Mesendoderm (in vitro differentiated cells): ENCODE data around the gene MRTFA.
"Not testable (repeated sequence)": the region's sequence is repeated elsewhere in the genome, so short reads cannot be mapped to it uniquely, and the experiment has no call there.

Experiments
- DNase-seq: peaks from one replicate; pipeline ENCODE4 v3.0.0; 2013
- H2AK5ac ChIP-seq: 2 replicates; pipeline ENCODE4 v1.6.1; 2013; ENCODE audit warnings: low read length, inconsistent platforms
- H2BK120ac ChIP-seq: 2 replicates; pipeline ENCODE4 v1.6.1; 2013; ENCODE audit warnings: low read depth, mild to moderate bottlenecking, low read length, moderate library complexity, mixed read lengths
- H2BK15ac ChIP-seq: replicated peaks from 2 replicates; pipeline ENCODE4 v1.6.1; 2013; ENCODE audit warnings: low read depth, mild to moderate bottlenecking, moderate library complexity
- H2BK5ac ChIP-seq: 2 replicates; pipeline ENCODE4 v1.6.1; 2013; ENCODE audit warnings: low read length, inconsistent platforms
- H3K18ac ChIP-seq: 2 replicates; pipeline ENCODE4 v1.6.1; 2013; ENCODE audit warnings: mild to moderate bottlenecking, low read length, mixed read lengths
- H3K23ac ChIP-seq: one replicate; pipeline ENCODE4 v1.6.1; 2013; ENCODE audit warnings: low read length
- H3K27ac ChIP-seq: 2 replicates; pipeline ENCODE4 v1.5.1; 2013; ENCODE audit warnings: low read depth, mild to moderate bottlenecking, inconsistent platforms, low read length, moderate library complexity
- H3K27me3 ChIP-seq: 2 replicates; pipeline ENCODE4 v1.6.1; 2013; ENCODE audit warnings: low read length, control low read depth, mild to moderate bottlenecking, inconsistent platforms; ENCODE audit not compliant: insufficient read depth, poor library complexity
- H3K36me3 ChIP-seq: 2 replicates; pipeline ENCODE4 v1.6.1; 2013; ENCODE audit warnings: low read length, inconsistent platforms; ENCODE audit not compliant: control insufficient read depth, insufficient read depth
- H3K4ac ChIP-seq: one replicate; pipeline ENCODE4 v1.6.1; 2013; ENCODE audit warnings: low read depth, mild to moderate bottlenecking, low read length, moderate library complexity
- H3K4me1 ChIP-seq: 2 replicates; pipeline ENCODE4 v1.6.1; 2013; ENCODE audit warnings: low read depth, low read length, inconsistent platforms; ENCODE audit not compliant: control insufficient read depth
- H3K4me2 ChIP-seq: 2 replicates; pipeline ENCODE4 v1.6.1; 2013; ENCODE audit warnings: low read length
- H3K4me3 ChIP-seq: 2 replicates; pipeline ENCODE4 v1.5.1; 2013; ENCODE audit warnings: mild to moderate bottlenecking, low read length
- H3K56ac ChIP-seq: one replicate; pipeline ENCODE4 v1.6.1; 2013; ENCODE audit warnings: low read length
- H3K79me1 ChIP-seq: 2 replicates; pipeline ENCODE4 v1.6.1; 2013; ENCODE audit warnings: low read length, inconsistent platforms
- H3K79me2 ChIP-seq: 2 replicates; pipeline ENCODE4 v1.6.1; 2013; ENCODE audit warnings: mild to moderate bottlenecking, low read length; ENCODE audit not compliant: control insufficient read depth, insufficient read depth
- H3K9ac ChIP-seq: 2 replicates; pipeline ENCODE4 v1.6.1; 2013; ENCODE audit warnings: low read length, inconsistent platforms
- H4K5ac ChIP-seq: one replicate; pipeline ENCODE4 v1.6.1; 2013; ENCODE audit warnings: low read length
- H4K8ac ChIP-seq: one replicate; pipeline ENCODE4 v1.6.1; 2013; ENCODE audit warnings: low read depth, mild to moderate bottlenecking, control low read depth, low read length, moderate library complexity
- WGBS: extraction: QIAGEN DNeasy Blood & Tissue Kit; methylation state at CpG from one replicate; pipeline ENCODE4 v1.1.7; 2013; ENCODE audit warnings: low lambda C conversion rate, missing lambda C conversion rate; ENCODE audit not compliant: insufficient coverage; ENCODE audit errors: extremely low coverage; 5-methylcytosine and 5-hydroxymethylcytosine counted together

The MRTFA gene

DNA sequence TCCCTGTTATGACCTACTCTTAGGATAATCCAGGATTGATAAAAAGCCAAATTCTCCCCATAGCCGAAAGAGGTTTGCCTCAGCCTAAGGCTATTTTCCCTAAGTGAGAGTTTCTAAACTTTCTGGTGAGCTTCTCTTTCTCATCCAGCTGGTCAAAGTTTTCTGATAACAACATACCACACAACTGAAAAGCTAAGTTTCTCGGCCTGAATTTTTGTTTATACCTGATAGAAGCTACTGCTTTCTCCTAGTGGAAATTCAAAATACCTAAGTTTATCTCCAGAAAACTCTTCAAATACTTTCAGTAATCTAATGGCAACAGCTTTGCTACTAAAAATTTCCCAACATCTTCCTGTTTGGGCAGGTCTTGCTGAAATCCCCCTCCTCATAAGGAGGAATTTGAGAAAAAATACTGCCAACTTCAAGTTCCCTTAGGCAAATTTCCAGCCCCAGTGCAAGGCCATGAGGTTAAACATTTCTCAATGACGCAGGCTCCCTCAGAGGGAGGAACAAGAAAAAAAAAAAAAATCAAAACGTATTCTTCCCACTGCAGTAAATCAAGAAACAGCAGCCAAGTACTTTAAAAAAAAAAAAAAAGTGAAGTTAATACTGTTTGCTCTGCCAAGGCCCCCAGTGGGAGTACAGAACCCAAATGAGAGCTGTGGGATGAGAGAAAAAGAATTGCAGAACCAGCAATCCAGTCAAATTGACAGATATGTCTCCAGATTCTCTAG lies 127.0 kb downstream of the MRTFA start:
- Histone ChIP-seq H3K56ac (no peak overlapping the region), H3K4me3 (no peak overlapping the region), H3K23ac (no peak overlapping the region), H2BK5ac (no peak overlapping the region), H3K79me2 (no peaks in the 10 kb centered on the region), H3K4me2 (no peak overlapping the region), H2AK5ac (no peak overlapping the region), H3K4me1 (no peaks in the 10 kb centered on the region), H3K4ac (no peak overlapping the region), H3K18ac (peak overlapping the region; percentile 75), H3K36me3 (no peaks in the 10 kb centered on the region), H4K8ac (no peak overlapping the region), H2BK15ac (no peak overlapping the region), H3K79me1 (peaks cover 3% of the 10 kb centered on the region), H3K27ac (no peak overlapping the region), H3K27me3 (no peaks in the 10 kb centered on the region), H3K9ac (no peak overlapping the region), H2BK120ac (no peak overlapping the region), H4K5ac (no peak overlapping the region)
- no CpG with 5 or more reads among the region's 4 CpGs for WGBS
- peak; percentile 59 for DNase-seq

DNA sequence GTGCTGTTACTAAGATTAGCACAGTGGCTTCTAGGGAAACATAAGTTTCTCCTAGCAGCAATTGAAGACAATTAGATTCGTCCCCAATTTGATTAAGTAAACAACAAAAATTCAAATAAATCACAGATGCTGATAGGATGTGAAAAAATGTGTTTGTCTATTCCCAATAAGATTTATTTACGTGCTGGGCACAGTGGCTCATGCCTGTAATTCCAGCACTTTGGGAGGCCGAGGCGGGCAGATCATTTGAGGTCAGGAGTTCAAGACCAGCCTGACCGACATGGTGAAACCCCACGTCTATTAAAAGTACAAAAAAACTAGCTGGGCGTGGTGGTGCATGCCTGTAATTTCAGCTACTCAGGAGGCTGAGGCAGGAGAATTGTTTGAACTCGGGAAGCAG lies 128.5 kb downstream of the MRTFA start:
- not testable (repeated sequence) for H3K4me3 ChIP-seq, H4K8ac ChIP-seq, H2AK5ac ChIP-seq, H3K79me1 ChIP-seq, H3K9ac ChIP-seq, H2BK15ac ChIP-seq, H3K79me2 ChIP-seq, H3K4me1 ChIP-seq, H3K23ac ChIP-seq, H3K56ac ChIP-seq, H3K36me3 ChIP-seq, H3K27me3 ChIP-seq, DNase-seq, H3K27ac ChIP-seq, H4K5ac ChIP-seq, H2BK120ac ChIP-seq, H3K18ac ChIP-seq, H2BK5ac ChIP-seq, H3K4me2 ChIP-seq, H3K4ac ChIP-seq
- WGBS, result no CpG with 5 or more reads among the region's 8 CpGs

DNA sequence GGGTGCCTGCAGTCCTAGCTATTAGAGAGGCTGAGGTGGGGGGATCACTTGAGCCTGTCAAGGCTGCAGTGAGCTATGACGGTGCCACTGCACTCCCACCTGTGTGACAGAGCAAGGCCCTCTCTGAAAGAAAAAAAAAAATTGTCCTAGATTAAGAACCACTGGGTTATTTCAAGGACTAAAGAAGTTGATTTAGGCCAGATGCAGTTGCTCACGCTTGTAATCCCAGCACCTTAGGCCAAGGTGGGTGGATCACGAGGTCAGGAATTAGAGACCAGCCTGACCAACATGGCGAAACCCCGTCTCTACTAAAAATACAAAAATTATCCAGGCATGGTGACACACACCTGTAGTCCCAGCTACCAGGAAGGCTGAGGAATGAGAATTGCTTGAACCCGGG lies 129.0 kb downstream of the MRTFA start:
- Histone ChIP-seq H3K4me2 (no peak overlapping the region), H3K18ac (no peak overlapping the region), H2BK5ac (no peak overlapping the region), H3K79me1 (peaks cover 3% of the 10 kb centered on the region), H3K9ac (no peak overlapping the region), H3K36me3 (no peaks in the 10 kb centered on the region), H3K23ac (no peak overlapping the region), H3K56ac (no peak overlapping the region), H4K8ac (no peak overlapping the region), H2BK15ac (no peak overlapping the region), H3K4me3 (no peak overlapping the region), H3K27ac (no peak overlapping the region), H2AK5ac (no peak overlapping the region), H4K5ac (no peak overlapping the region), H3K79me2 (no peaks in the 10 kb centered on the region), H3K4me1 (no peaks in the 10 kb centered on the region), H3K4ac (no peak overlapping the region), H2BK120ac (no peak overlapping the region), H3K27me3 (no peaks in the 10 kb centered on the region)
- DNase-seq, result no peak
- WGBS, result no CpG with 5 or more reads among the region's 6 CpGs

DNA sequence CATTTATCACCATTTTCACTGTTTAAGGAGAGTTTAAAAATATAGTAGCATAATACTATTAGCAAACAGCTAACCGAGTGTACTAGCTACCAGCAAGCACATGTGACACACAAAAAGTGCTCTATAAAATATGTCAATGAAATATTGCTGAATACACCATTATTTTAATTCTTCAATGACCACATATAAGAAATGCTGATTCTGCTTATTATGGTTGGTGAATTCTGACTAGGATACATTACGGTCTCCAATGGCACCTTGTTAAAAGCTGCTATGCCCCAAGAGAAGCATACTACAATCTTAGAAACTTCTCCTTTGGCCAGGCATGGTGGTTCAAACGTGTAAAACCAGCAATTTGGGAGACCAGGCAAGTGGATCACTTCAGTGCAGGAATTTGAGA lies 129.8 kb downstream of the MRTFA start:
- H3K4me2 ChIP-seq, result no peak overlapping the region
- no peak overlapping the region for H3K18ac ChIP-seq
- no peaks in the 10 kb centered on the region for H3K27me3 ChIP-seq
- no peak overlapping the region for H3K4ac ChIP-seq
- H3K79me1 ChIP-seq, result peaks cover 3% of the 10 kb centered on the region
- H3K9ac ChIP-seq, result no peak overlapping the region
- no peak overlapping the region for H4K5ac ChIP-seq
- no peak overlapping the region for H3K27ac ChIP-seq
- H3K4me3 ChIP-seq, result no peak overlapping the region
- no peak overlapping the region for H2BK15ac ChIP-seq
- no peak overlapping the region for H3K23ac ChIP-seq
- no peak overlapping the region for H2AK5ac ChIP-seq
- WGBS, result no CpG with 5 or more reads among the region's 3 CpGs
- H3K79me2 ChIP-seq, result no peaks in the 10 kb centered on the region
- no peaks in the 10 kb centered on the region for H3K36me3 ChIP-seq
- no peak for DNase-seq
- no peak overlapping the region for H4K8ac ChIP-seq
- no peaks in the 10 kb centered on the region for H3K4me1 ChIP-seq
- H3K56ac ChIP-seq, result no peak overlapping the region
- no peak overlapping the region for H2BK5ac ChIP-seq
- H2BK120ac ChIP-seq, result no peak overlapping the region

GRCh38 chr22:40504285-40505249 lies 132.0 kb downstream of the MRTFA start:
- H4K8ac ChIP-seq, result no peak overlapping the region
- H4K5ac ChIP-seq, result no peak overlapping the region
- no peak overlapping the region for H3K27ac ChIP-seq
- DNase-seq, result no peak
- no peak overlapping the region for H2BK5ac ChIP-seq
- H2BK120ac ChIP-seq, result no peak overlapping the region
- no peak overlapping the region for H3K4ac ChIP-seq
- no peak overlapping the region for H3K4me2 ChIP-seq
- no peak overlapping the region for H3K56ac ChIP-seq
- no CpG with 5 or more reads among the region's 3 CpGs for WGBS
- peaks cover 1% of the 10 kb centered on the region for H3K79me1 ChIP-seq
- no peak overlapping the region for H3K4me3 ChIP-seq
- no peaks in the 10 kb centered on the region for H3K4me1 ChIP-seq
- no peak overlapping the region for H2BK15ac ChIP-seq
- H3K79me2 ChIP-seq, result no peaks in the 10 kb centered on the region
- H3K23ac ChIP-seq, result no peak overlapping the region
- no peaks in the 10 kb centered on the region for H3K27me3 ChIP-seq
- no peak overlapping the region for H2AK5ac ChIP-seq
- no peak overlapping the region for H3K18ac ChIP-seq
- H3K36me3 ChIP-seq, result no peaks in the 10 kb centered on the region
- H3K9ac ChIP-seq, result no peak overlapping the region
